Dedifferentiated amniotic fluid mesenchymal stem cell (primary cell): ENCODE measurements around the gene MAGEC2.

Experiments used
- DNase-seq: peaks from one replicate; pipeline ENCODE4 v3.0.0-alpha.2; 2016; ENCODE audit errors: extremely low spot score

Gene MAGEC2, protein sequence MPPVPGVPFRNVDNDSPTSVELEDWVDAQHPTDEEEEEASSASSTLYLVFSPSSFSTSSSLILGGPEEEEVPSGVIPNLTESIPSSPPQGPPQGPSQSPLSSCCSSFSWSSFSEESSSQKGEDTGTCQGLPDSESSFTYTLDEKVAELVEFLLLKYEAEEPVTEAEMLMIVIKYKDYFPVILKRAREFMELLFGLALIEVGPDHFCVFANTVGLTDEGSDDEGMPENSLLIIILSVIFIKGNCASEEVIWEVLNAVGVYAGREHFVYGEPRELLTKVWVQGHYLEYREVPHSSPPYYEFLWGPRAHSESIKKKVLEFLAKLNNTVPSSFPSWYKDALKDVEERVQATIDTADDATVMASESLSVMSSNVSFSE

GRCh38 chrX:142204522-142205433 lies at the start of gene MAGEC2:
Gene MAGEC2, minus strand, starts transcription at chrX:142205290. Its CDS starts 1,303 bp downstream, at chrX:142203987.
- no peak for DNase-seq

DNA sequence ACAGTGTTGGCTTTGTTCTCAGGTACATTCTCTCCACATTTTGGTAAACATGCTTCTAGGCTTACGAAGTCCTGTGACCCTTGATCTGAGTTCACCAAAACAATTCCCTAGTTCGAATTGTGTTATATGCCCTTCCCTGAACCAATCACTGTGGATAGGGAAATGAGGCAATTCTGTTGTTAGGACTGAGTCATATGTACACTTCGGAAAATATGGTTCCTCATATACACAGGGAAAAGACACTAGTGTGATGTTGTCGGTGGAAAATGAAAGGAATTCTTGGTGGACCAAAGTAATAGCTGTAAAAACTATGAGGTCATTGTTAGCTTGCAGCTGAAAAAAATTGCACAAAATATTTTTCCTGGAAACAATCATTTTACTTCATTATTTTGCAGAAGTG lies 46.6 kb upstream of the MAGEC2 start:
- DNase-seq = no peak

DNA sequence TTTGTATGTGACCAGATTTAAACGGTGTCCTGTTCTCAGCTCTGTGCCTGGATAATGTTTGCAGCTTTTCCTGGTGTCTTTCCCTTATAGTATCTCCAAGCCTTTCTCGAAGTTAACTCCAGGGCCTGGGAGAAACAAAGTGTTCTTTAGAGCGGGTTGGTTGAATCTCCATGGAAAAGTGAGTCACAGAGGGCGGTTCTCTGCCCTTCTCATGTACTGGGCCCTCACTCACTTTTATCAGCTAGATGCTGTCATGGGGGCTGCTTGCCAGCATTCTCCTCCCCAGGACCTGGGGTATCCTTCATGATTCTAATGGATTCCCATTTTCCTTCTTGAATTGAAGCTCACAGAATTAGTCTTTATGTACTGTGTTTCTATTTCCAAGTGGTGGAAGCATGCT lies 46.1 kb upstream of the MAGEC2 start:
- no peak for DNase-seq

DNA sequence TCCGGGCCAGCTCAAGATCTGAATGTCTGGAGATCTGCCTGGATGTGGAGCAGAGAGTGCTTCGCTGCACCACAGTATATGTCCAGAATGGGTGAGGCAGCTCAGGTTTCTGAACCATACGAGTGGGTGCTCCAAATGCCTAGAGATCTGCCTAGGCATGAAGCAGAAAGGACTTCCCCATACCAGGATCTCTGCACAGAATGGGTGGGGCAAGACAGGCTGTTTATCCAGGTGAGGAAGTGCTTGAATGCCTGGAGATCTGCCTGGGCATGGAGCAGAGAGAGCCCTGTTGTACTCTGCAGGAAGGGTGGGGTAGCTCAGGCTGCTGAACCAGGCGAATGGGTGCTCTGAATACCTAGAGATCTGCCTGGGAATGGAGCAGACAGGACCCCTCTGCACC lies 45.4 kb upstream of the MAGEC2 start:
- DNase-seq = no peak

GRCh38 chrX:142249721-142250120 lies 44.6 kb upstream of the MAGEC2 start:
- DNase-seq = no peak

DNA sequence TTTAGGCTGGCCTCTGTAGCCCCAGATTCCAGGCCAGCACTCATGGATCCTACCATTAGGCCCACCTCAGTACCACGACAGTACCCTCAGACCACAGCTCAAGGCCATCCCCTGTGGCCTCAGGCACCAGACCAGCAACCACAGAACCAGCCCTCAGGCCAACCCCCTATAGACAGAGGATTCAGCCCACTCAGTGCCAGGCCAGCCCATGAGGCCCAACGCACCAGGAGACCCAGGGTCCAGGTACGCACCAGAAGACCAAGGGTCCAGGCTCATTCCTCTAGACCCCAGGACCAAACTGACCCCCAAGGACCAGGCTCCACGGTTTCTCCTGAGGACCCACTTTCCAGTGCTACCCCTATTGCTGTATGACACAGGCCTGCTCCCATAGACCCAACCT lies 39.5 kb upstream of the MAGEC2 start:
- no peak for DNase-seq

- DNase-seq = no peak
Measured at GRCh38 chrX:142238536-142238935, 33.4 kb upstream of the MAGEC2 start.

DNA sequence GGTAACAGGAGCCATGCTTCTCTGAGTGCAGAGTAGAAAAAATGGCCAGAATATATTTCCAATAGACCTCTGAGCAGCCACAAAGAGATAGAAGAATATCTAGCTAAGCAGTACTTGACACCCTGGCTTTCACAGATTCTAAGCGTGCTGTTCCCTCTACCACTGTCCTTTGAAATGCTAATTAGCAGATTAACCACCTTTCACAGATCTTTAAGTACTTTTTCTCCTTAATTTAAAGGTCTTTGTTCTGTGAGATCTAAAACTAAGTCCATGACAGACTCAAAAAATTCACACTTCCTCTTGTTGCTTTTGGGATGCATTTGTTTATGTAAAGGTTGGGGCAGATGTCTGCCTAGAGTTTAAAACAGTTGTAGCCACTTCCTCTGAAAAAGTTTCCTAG lies 28.3 kb upstream of the MAGEC2 start:
- no peak for DNase-seq

DNA sequence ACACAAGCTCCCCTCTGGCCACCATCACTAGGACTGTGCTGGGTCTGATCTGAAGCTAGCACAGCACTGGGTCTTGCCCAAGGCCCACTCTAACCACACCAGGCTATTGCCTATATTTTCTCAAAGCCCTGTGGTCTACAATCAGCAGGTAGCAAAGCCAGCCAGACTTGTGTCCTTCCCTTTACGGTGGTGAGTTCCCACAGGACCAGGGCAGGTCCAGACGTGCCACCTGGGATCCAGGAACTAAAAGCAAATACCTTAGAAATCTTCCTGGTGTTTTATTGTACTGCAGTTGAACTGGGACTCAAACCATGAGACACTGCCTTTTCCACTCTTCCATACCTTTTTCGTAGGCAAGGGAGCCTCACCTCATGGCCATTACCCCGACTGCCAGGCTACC lies 9.0 kb upstream of the MAGEC2 start:
- no peak for DNase-seq

- DNase-seq = no peak
Measured at GRCh38 chrX:142201113-142201512, 4.0 kb downstream of the MAGEC2 start.

- no peak for DNase-seq
Measured at GRCh38 chrX:142186103-142186502, 19.0 kb downstream of the MAGEC2 start.

- DNase-seq = no peak
Measured at GRCh38 chrX:142184756-142185602, 20.1 kb downstream of the MAGEC2 start.

- DNase-seq = no peak
Measured at GRCh38 chrX:142156567-142156966, 48.5 kb downstream of the MAGEC2 start.
